Sigmoid colon (tissue), 7 donors: Measurements from ENCODE around the gene GDPD1. TPM values are rescaled to one million over a fixed set of nuclear protein-coding genes. Genes with fewer than 3 reads are reported as not detected.
A peak's percentile ranks its signal among the peaks of the same experiment; 100 is the strongest.

Experiments
- DNase-seq: peaks from one replicate; pipeline ENCODE4 v3.0.0-alpha.2; 2019
- H3K27ac ChIP-seq, 4 donors: fragments of 200-600 bp; sonication (generic); one replicate each; pipeline ENCODE4 v1.5.1; 2016 to 2019; ENCODE audit warnings: mild to moderate bottlenecking in 1 of 4
- H3K27me3 ChIP-seq, 3 donors: fragments of 200-600 bp; sonication (generic); one replicate each; pipeline ENCODE4 v1.5.1; 2019; ENCODE audit warnings: mild to moderate bottlenecking in 1 of 3
- H3K36me3 ChIP-seq, 4 donors: fragments of 200-600 bp; sonication (generic); one replicate each; pipeline ENCODE4 v1.5.1; 2016 to 2019
- H3K4me1 ChIP-seq, 4 donors: fragments of 200-600 bp; sonication (generic); one replicate each; pipeline ENCODE4 v1.5.1; 2017 to 2019
- H3K4me3 ChIP-seq, 4 donors: fragments of 200-600 bp; sonication (generic); one replicate each; pipeline ENCODE4 v1.5.1; 2017 to 2019; ENCODE audit warnings: mild to moderate bottlenecking in 2 of 4, moderate library complexity in 1 of 4
- H3K9me3 ChIP-seq, 4 donors: fragments of 200-600 bp in 3 of 4; sonication (generic) in 3 of 4; one replicate each; pipeline versions ENCODE4 v1.5.1 to v1.6.1; 2013 to 2019
- CTCF ChIP-seq, 4 experiments: fragments of 450-650 bp in 3 of 4; fragments of 200-600 bp in 1 of 4; IDR thresholded peaks; one replicate each; pipeline ENCODE4 v1.5.1; 2016 to 2019; ENCODE audit warnings: antibody characterized with exemption in 4 of 4, mild to moderate bottlenecking in 3 of 4, moderate library complexity in 2 of 4
- EP300 ChIP-seq, 4 donors: sonication (generic); formaldehyde crosslinking; IDR thresholded peaks; one replicate each; pipeline ENCODE4 v1.6.1; 2017; ENCODE audit warnings: antibody characterized with exemption in 4 of 4
- POLR2A ChIP-seq, 2 donors: fragments of 450-650 bp; IDR thresholded peaks; one replicate each; pipeline ENCODE4 v1.6.1; 2016; ENCODE audit warnings: antibody characterized with exemption in 2 of 2, mild to moderate bottlenecking in 2 of 2, moderate library complexity in 2 of 2
- POLR2AphosphoS5 ChIP-seq, 4 donors: sonication (generic); formaldehyde crosslinking; IDR thresholded peaks; one replicate each; pipeline ENCODE4 v1.6.1; 2017; ENCODE audit warnings: antibody characterized with exemption in 4 of 4
- WGBS, 2 donors: extraction: QIAGEN DNeasy Blood & Tissue Kit; methylation state at CpG; one replicate each; pipeline ENCODE4 v1.1.7; 2013; 5-methylcytosine and 5-hydroxymethylcytosine counted together
- intact Hi-C: fragments of 100-400 bp; cut with DNase I; formaldehyde crosslinking; loops from one replicate; pipeline ENCODE4 v1.15.1; 2023
- polyA plus RNA-seq, 3 donors: library from polyadenylated mRNA; stranded (reverse); fragments of 200-250 nt; gene quantifications; one replicate each; pipeline ENCODE4 v1.2.3, GENCODE V29; 2013
- total RNA-seq, 4 donors: library from RNA; depleted of rRNA; stranded (reverse); fragments of >200 nt; gene quantifications; one replicate each; pipeline ENCODE4 v1.1.0, GENCODE V29; 2016
- donor health status: healthy with polysubstance abuse.
- donor health status: Bipolar disorder and iron deficiency.
- donor health status: healthy.

Gene GDPD1
- total and polyA plus RNA-seq, 7 donors = 0.60 to 4.3 (median 2.5) TPM

- WGBS, 2 donors = 90 to 92% methylated on average over 3 of the region's 3 CpGs
- no peaks in the 10 kb centered on the region for H3K27me3 ChIP-seq
- TF ChIP-seq POLR2A (IDR thresholded peaks at IDR 0.05) (no peak), CTCF (IDR thresholded peaks at IDR 0.05) (no peak), EP300 (IDR thresholded peaks at IDR 0.05) (no peak), POLR2AphosphoS5 (IDR thresholded peaks at IDR 0.05) (no peak)
These were observed 10.5 kb downstream of the GDPD1 start for GRCh38 chr17:59230764-59231163.

GRCh38 chr17:59234631-59235030, 14.3 kb downstream of the GDPD1 start:
- Histone ChIP-seq H3K4me3 (no peak overlapping the region), H3K9me3 (no peaks in the 10 kb centered on the region), H3K27me3 (no peaks in the 10 kb centered on the region), H3K4me1 (no peaks in the 10 kb centered on the region), H3K36me3 (no peaks in the 10 kb centered on the region), H3K27ac (no peak overlapping the region)
- no peak for DNase-seq
- no peak for TF ChIP-seq CTCF (IDR thresholded peaks at IDR 0.05)
- TF ChIP-seq EP300 (IDR thresholded peaks at IDR 0.05) = no peak
- no peak for TF ChIP-seq POLR2A (IDR thresholded peaks at IDR 0.05)
- no peak for TF ChIP-seq POLR2AphosphoS5 (IDR thresholded peaks at IDR 0.05)
- intact Hi-C loops = no loop called here

More at GRCh38 chr17:59230764-59231163, 10.5 kb downstream of the GDPD1 start:
- Histone ChIP-seq H3K4me3 (no peak overlapping the region), H3K9me3 (no peaks in the 10 kb centered on the region), H3K36me3 (no peaks in the 10 kb centered on the region), H3K4me1 (no peaks in the 10 kb centered on the region), H3K27ac (no peak overlapping the region)
- intact Hi-C loops = no loop called here
- DNase-seq = peak; percentile 19

GRCh38 chr17:59238906-59239305, 18.6 kb downstream of the GDPD1 start:
- no peak overlapping the region for H3K27ac ChIP-seq
- intact Hi-C loops = no loop called here
- H3K36me3 ChIP-seq = no peaks in the 10 kb centered on the region
- 94 to 96% methylated on average over 2 of the region's 2 CpGs for WGBS, 2 donors
- no peaks in the 10 kb centered on the region for H3K4me1 ChIP-seq
- DNase-seq = no peak
- TF ChIP-seq EP300 (IDR thresholded peaks at IDR 0.05) (no peak), CTCF (IDR thresholded peaks at IDR 0.05) (no peak), POLR2AphosphoS5 (IDR thresholded peaks at IDR 0.05) (no peak)
- no peak overlapping the region for H3K4me3 ChIP-seq
- H3K9me3 ChIP-seq = no peaks in the 10 kb centered on the region
- H3K27me3 ChIP-seq = no peaks in the 10 kb centered on the region

GRCh38 chr17:59244081-59244480, 23.8 kb downstream of the GDPD1 start:
- no peak for DNase-seq
- Histone ChIP-seq H3K4me1 (no peaks in the 10 kb centered on the region), H3K27ac (no peak overlapping the region), H3K9me3 (no peaks in the 10 kb centered on the region), H3K36me3 (no peaks in the 10 kb centered on the region), H3K27me3 (no peaks in the 10 kb centered on the region), H3K4me3 (no peak overlapping the region)
- WGBS, 2 donors = 91 to 92% methylated on average over 6 of the region's 6 CpGs
- intact Hi-C loops = no loop called here
- no peak for TF ChIP-seq EP300 (IDR thresholded peaks at IDR 0.05)
- TF ChIP-seq CTCF (IDR thresholded peaks at IDR 0.05) = no peak
- no peak for TF ChIP-seq POLR2AphosphoS5 (IDR thresholded peaks at IDR 0.05)

GRCh38 chr17:59254742-59255141, 34.4 kb downstream of the GDPD1 start:
- 80 to 89% methylated on average over 2 of the region's 2 CpGs for WGBS, 2 donors
- Histone ChIP-seq H3K9me3 (no peaks in the 10 kb centered on the region), H3K27me3 (no peaks in the 10 kb centered on the region), H3K4me1 (no peaks in the 10 kb centered on the region), H3K27ac (no peak overlapping the region), H3K36me3 (no peaks in the 10 kb centered on the region), H3K4me3 (no peak overlapping the region)
- intact Hi-C loops = no loop called here
- TF ChIP-seq POLR2A (IDR thresholded peaks at IDR 0.05) (no peak), EP300 (IDR thresholded peaks at IDR 0.05) (no peak), CTCF (IDR thresholded peaks at IDR 0.05) (no peak), POLR2AphosphoS5 (IDR thresholded peaks at IDR 0.05) (no peak)
- DNase-seq = no peak
